ENCODE results near the gene RTN3. TPM values are rescaled to one million over a fixed set of nuclear protein-coding genes. Genes with fewer than 3 reads are reported as not detected.
A peak's percentile ranks its signal among the peaks of the same experiment; 100 is the strongest.
"Not testable (repeated sequence)": the region's sequence is repeated elsewhere in the genome, so short reads cannot be mapped to it uniquely, and the experiment has no call there.

RTN3 gene
- total RNA-seq, 1 experiment from 2014 or later = 53.6 TPM

GRCh38 chr11:63767565-63768236 lies 86.4 kb downstream of the RTN3 start:
- DNase-seq (ENCODE audit: low read depth) = peak; percentile 76

GRCh38 chr11:63768237-63769041 lies 87.1 kb downstream of the RTN3 start, which contains the start of gene ZFTA:
ZFTA (minus strand) TSS chr11:63768775; CDS start chr11:63768622, 153 bp downstream.
- DNase-seq (ENCODE audit: low read depth) = peak; percentile 50

GRCh38 chr11:63769042-63769713 lies 87.9 kb downstream of the RTN3 start:
- no peak for DNase-seq (ENCODE audit: low read depth)

- DNase-seq (ENCODE audit: low read depth) = no peak
Observed at GRCh38 chr11:63769714-63770455, 88.6 kb downstream of the RTN3 start.

- DNase-seq (ENCODE audit: low read depth) = no peak
Observed at GRCh38 chr11:63770763-63771162, 89.5 kb downstream of the RTN3 start.

- not testable (repeated sequence) for DNase-seq (ENCODE audit: low read depth)
Observed at GRCh38 chr11:63771741-63772318, 90.5 kb downstream of the RTN3 start.

- DNase-seq (ENCODE audit: low read depth) = no peak
Observed at GRCh38 chr11:63775191-63775590, 93.9 kb downstream of the RTN3 start.

- DNase-seq (ENCODE audit: low read depth) = no peak
Observed at GRCh38 chr11:63779039-63779438, 97.7 kb downstream of the RTN3 start.

GRCh38 chr11:63782749-63783148 lies 101.4 kb downstream of the RTN3 start:
- DNase-seq (ENCODE audit: low read depth) = no peak

GRCh38 chr11:63783925-63784592 lies 102.8 kb downstream of the RTN3 start:
- no peak for DNase-seq (ENCODE audit: low read depth)

GRCh38 chr11:63785823-63786222 lies 104.5 kb downstream of the RTN3 start:
- DNase-seq (ENCODE audit: low read depth) = no peak

GRCh38 chr11:63791495-63792167 lies 110.3 kb downstream of the RTN3 start:
- DNase-seq (ENCODE audit: low read depth) = no peak

- no peak for DNase-seq (ENCODE audit: low read depth)
Observed at GRCh38 chr11:63793161-63793560, 111.9 kb downstream of the RTN3 start.

GRCh38 chr11:63795066-63795465 lies 113.8 kb downstream of the RTN3 start:
- DNase-seq (ENCODE audit: low read depth) = no peak

GRCh38 chr11:63800921-63801320 lies 119.6 kb downstream of the RTN3 start:
- no peak for DNase-seq (ENCODE audit: low read depth)

- peak; percentile 72 for DNase-seq (ENCODE audit: low read depth)
Observed at GRCh38 chr11:63802637-63803414, 121.5 kb downstream of the RTN3 start.

GRCh38 chr11:63804259-63804658 lies 123.0 kb downstream of the RTN3 start:
- no peak for DNase-seq (ENCODE audit: low read depth)

GRCh38 chr11:63805844-63806415 lies 124.6 kb downstream of the RTN3 start:
- DNase-seq (ENCODE audit: low read depth) = no peak

Measured in HT1080 (cell line).